Esophagus squamous epithelium (tissue), 4 donors: Measurements from ENCODE around the gene AIRE.

Source experiments
- CTCF ChIP-seq, 6 experiments: fragments of 450-650 bp in 4 of 6; fragments of 200-600 bp in 2 of 6; sonication (generic) in 2 of 6; IDR thresholded peaks; one replicate each; pipeline ENCODE4 v1.5.1; 2016 to 2019; ENCODE audit warnings: antibody characterized with exemption in 6 of 6, mild to moderate bottlenecking in 4 of 6, moderate library complexity in 4 of 6
- POLR2A ChIP-seq, 4 donors: fragments of 450-650 bp; IDR thresholded peaks; one replicate each; pipeline ENCODE4 v1.6.1; 2017; ENCODE audit warnings: antibody characterized with exemption in 4 of 4, mild to moderate bottlenecking in 4 of 4, moderate library complexity in 3 of 4

- TF ChIP-seq CTCF (IDR thresholded peaks at IDR 0.05) (no peak), POLR2A (IDR thresholded peaks at IDR 0.05) (no peak)
Measured at GRCh38 chr21:44326272-44326647, 40.6 kb downstream of the AIRE start.
